Kidney (tissue), 14 donors: Measurements from ENCODE around the gene BICD2. TPM values are rescaled to one million over a fixed set of nuclear protein-coding genes. Genes with fewer than 3 reads are reported as not detected.

Source experiments
- DNase-seq, 5 donors: peaks; one replicate each; pipeline ENCODE4 v3.0.0-alpha.2; 2013 to 2020
- FAIRE-seq: peaks from 2 replicates; lab custom pipeline; 2012; peaks lifted over from hg19 to GRCh38; lab: Jason Lieb, UNC
- H3K27ac ChIP-seq, 2 donors: one replicate each; pipeline ENCODE4 v1.7.0; 2013; ENCODE audit warnings: low read depth in 2 of 2, low read length in 2 of 2, inconsistent platforms in 1 of 2
- H3K27me3 ChIP-seq: one replicate; pipeline ENCODE4 v1.7.1; 2013; ENCODE audit warnings: low read length, inconsistent platforms; ENCODE audit not compliant: control insufficient read depth, insufficient read depth
- H3K36me3 ChIP-seq, 3 donors: one replicate each; pipeline versions ENCODE4 v1.7.0 to v1.7.1; 2013; ENCODE audit warnings: low read length in 3 of 3, control low read depth in 1 of 3, inconsistent platforms in 1 of 3; ENCODE audit not compliant: insufficient read depth in 3 of 3, control insufficient read depth in 2 of 3
- H3K4me1 ChIP-seq, 3 donors: one replicate each; pipeline versions ENCODE4 v1.7.0 to v1.7.1; 2013; ENCODE audit warnings: low read length in 3 of 3, inconsistent platforms in 1 of 3, low read depth in 1 of 3; ENCODE audit not compliant: control insufficient read depth in 2 of 3, insufficient read depth in 2 of 3
- H3K4me3 ChIP-seq, 3 donors: one replicate each; pipeline versions ENCODE4 v1.7.0 to v1.8.1; 2013; ENCODE audit warnings: low read length in 3 of 3, control low read depth in 1 of 3, inconsistent platforms in 1 of 3
- H3K9ac ChIP-seq, 3 donors: one replicate each; pipeline versions ENCODE4 v1.7.0 to v1.7.1; 2013; ENCODE audit warnings: low read length in 3 of 3, control low read depth in 1 of 3, inconsistent platforms in 1 of 3
- H3K9me3 ChIP-seq, 3 donors: one replicate each; pipeline versions ENCODE4 v1.7.0 to v1.7.1; 2013; ENCODE audit warnings: low read length in 3 of 3, control low read depth in 1 of 3, inconsistent platforms in 1 of 3; ENCODE audit not compliant: control insufficient read depth in 2 of 3, insufficient read depth in 1 of 3
- CTCF ChIP-seq: IDR thresholded peaks from 3 replicates; pipeline ENCODE4 v1.5.1; 2012; ENCODE audit warnings: mild to moderate bottlenecking, moderate library complexity, borderline replicate concordance; ENCODE audit not compliant: insufficient read depth; ENCODE audit errors: extremely low read depth
- intact Hi-C: fragments of 100-400 bp; cut with DNase I; formaldehyde crosslinking; loops from one replicate; pipeline ENCODE4 v1.11.1; 2022
- polyA plus RNA-seq: library from polyadenylated mRNA; stranded (reverse); fragments of 350-450 nt; fragmentation: Illumina TruSeq; extraction: RNeasy Lipid Tissue Mini Kit (QIAGEN cat#74804); gene quantifications from one replicate; pipeline ENCODE4 v1.2.3, GENCODE V29; 2014; ENCODE audit warnings: low read depth, low replicate concordance; ENCODE audit not compliant: insufficient read depth
- total RNA-seq: library from RNA; stranded (reverse); fragmentation: NEBNext Ultra II Directional; extraction: Animal tissue kit (Norgen Biotek cat#: 25700); gene quantifications from one replicate; pipeline ENCODE4 v1.2.1, GENCODE V29; 2021
- donor health status: control.
- donor health status: control.
- donor health status: control.
- donor health status: control.
- donor health status: control.
- donor health status: DM: yes; HTN: yes; CAD: no.
- donor health status: Normal renal cell carcinoma (clear cell type).

Gene BICD2
- total and polyA plus RNA-seq, 2 donors from 2014 or later, result 10.0 to 25.2 TPM

DNA sequence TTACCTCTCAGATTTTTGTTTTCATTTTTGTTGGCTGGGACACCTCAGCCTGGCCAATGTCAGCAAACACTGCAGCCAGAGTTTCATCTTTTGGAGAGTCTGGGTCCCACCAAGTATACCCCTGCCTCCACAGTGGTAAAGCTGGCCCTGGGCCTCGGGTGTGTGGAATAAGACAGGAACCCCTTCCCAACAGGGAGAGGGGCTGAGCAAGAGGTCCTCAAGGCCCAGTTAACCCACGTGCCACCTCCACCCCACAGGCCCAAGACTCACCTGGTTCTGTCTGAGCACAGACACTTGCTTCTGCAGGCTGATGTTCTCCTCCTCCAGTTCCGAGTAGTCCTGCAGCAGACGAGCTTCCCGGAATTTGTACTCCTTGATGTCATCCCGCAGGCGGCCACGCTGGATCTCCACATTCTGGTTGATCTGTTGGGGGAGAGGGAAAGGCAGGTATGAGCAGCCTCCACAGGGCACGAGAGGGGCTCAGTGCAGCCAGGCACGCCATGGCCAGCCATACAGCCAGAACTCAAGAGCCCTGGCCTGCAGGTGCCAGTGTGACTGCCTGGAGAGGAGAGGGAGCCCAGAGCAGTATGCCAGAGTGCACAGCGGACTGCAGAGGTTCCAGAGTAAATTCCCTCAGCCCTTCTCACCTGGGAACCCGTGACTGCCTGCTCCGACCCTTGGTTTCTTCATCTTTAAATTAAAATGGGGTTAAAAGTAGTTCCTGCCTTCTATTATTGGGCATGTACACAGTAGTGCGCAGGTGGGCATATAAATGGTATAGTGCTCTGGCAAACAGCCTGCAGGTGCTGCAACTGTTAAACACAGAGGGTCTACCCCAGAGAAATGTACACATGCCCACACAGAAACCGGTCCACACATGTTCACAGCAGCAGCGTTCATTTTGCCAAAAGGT lies 42.0 kb downstream of the BICD2 start:
- no peaks in the 10 kb centered on the region for H3K27me3 ChIP-seq
- no peak overlapping the region for H3K4me3 ChIP-seq
- FAIRE-seq, result no peak
- H3K9ac ChIP-seq, result no peak overlapping the region
- intact Hi-C loops, result no loop called here
- peaks cover 0 to 7% (median 0%) of the 10 kb centered on the region in 3 donors for H3K4me1 ChIP-seq
- H3K27ac ChIP-seq, result no peak overlapping the region
- H3K9me3 ChIP-seq, result no peaks in the 10 kb centered on the region
- TF ChIP-seq CTCF, result no peak
- H3K36me3 ChIP-seq, result peaks cover 2 to 36% (median 35%) of the 10 kb centered on the region in 3 donors
- DNase-seq, result no peak

DNA sequence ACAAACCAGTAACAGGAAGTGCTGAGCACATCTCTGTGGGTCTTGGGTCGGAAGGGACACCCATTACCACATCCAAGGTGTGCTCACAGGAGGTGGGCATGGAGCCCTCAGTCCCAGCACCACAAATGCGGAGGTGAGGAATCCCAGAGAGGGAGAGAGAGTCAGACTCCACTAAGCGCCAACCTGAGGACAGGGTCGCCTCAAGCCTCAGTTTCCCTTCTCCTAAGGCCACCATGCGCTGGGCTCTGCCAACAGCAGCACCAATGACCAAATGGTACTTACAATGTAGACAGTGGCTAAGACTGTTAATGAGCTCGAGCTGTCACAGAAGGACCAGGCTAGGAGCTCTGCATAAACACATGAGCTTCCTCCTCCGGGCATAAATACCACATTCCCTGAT lies 43.1 kb downstream of the BICD2 start:
- Histone ChIP-seq H3K27me3 (no peaks in the 10 kb centered on the region), H3K36me3 (peaks cover 2 to 43% (median 42%) of the 10 kb centered on the region in 3 donors)
- intact Hi-C loops, result no loop called here

GRCh38 chr9:92720807-92721535 lies 43.7 kb downstream of the BICD2 start:
- no peak overlapping the region for H3K4me3 ChIP-seq
- H3K9me3 ChIP-seq, result no peaks in the 10 kb centered on the region
- no peak for TF ChIP-seq CTCF
- no peak for DNase-seq
- intact Hi-C loops, result no loop called here
- H3K4me1 ChIP-seq, result no peaks in the 10 kb centered on the region
- no peak overlapping the region for H3K9ac ChIP-seq
- no peak for FAIRE-seq
- H3K36me3 ChIP-seq, result peaks cover under 1 to 39% (median 36%) of the 10 kb centered on the region in 3 donors
- H3K27ac ChIP-seq, result no peak overlapping the region
- H3K27me3 ChIP-seq, result no peaks in the 10 kb centered on the region

More for the DNA sequence above, 43.1 kb downstream of the BICD2 start:
- Histone ChIP-seq H3K4me1 (peaks cover 0 to 2% (median 0%) of the 10 kb centered on the region in 3 donors), H3K4me3 (no peak overlapping the region), H3K9me3 (no peaks in the 10 kb centered on the region), H3K27ac (no peak overlapping the region), H3K9ac (no peak overlapping the region)
- TF ChIP-seq CTCF, result no peak
- FAIRE-seq (no peak), DNase-seq (no peak)
